ENCODE data around the gene TEC. TPM values are rescaled to one million over a fixed set of nuclear protein-coding genes. Genes with fewer than 3 reads are reported as not detected.

The TEC gene
- total RNA-seq, 2 experiments from 2014 or later: 3.6 to 4.2 TPM

DNA sequence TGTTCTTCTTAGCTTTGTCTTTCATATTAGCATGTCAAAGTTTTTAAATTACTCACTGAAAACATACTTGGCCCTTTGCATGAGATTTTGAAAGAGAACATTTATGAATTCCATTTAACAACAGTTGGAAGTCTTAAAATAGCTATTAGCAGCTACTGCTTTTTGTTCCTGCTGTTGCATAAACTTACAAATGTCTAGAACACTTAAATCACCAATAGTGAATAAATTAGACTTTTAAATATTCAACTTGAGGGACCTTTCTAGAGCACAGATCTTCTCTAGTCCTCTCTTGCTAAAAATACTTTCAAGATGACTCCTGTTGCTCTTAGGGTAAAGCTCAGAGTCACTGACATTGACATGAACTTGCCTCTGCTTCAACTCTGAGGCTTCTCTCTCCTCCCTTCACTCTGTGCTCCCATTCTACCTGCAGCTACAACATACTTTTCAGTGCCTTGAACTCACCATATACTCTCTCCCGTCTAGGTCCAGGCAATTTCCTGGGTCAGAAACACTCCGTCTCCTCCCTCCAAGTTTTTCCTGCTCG is 119.7 kb downstream of the TEC start:
- TF ChIP-seq, protein P1, sequence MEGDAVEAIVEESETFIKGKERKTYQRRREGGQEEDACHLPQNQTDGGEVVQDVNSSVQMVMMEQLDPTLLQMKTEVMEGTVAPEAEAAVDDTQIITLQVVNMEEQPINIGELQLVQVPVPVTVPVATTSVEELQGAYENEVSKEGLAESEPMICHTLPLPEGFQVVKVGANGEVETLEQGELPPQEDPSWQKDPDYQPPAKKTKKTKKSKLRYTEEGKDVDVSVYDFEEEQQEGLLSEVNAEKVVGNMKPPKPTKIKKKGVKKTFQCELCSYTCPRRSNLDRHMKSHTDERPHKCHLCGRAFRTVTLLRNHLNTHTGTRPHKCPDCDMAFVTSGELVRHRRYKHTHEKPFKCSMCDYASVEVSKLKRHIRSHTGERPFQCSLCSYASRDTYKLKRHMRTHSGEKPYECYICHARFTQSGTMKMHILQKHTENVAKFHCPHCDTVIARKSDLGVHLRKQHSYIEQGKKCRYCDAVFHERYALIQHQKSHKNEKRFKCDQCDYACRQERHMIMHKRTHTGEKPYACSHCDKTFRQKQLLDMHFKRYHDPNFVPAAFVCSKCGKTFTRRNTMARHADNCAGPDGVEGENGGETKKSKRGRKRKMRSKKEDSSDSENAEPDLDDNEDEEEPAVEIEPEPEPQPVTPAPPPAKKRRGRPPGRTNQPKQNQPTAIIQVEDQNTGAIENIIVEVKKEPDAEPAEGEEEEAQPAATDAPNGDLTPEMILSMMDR (IDR thresholded peaks at IDR 0.05): no peak
- H3K9me3 Mint-ChIP-seq: peaks cover 12% of the 10 kb centered on the region
- no peak for DNase-seq
- H3K36me3 Mint-ChIP-seq (ENCODE audit: low read depth): peaks cover 21% of the 10 kb centered on the region
- intact Hi-C loops (cut with micrococcal nuclease): no loop called here
- no peak overlapping the region for H3K4me3 Mint-ChIP-seq
- H3K27ac Mint-ChIP-seq: no peak overlapping the region
- ChIA-PET CTCF (interaction anchor here (0.8 to 2.3 kb wide), 4 partner anchors 10 to 147 kb away, joined by 3 to 9 read pairs (median 3); no protein-coding TSS in a partner anchor), POLR2A (no interaction called here)
- no peaks in the 10 kb centered on the region for H3K27me3 Mint-ChIP-seq
- no peaks in the 10 kb centered on the region for H3K4me1 Mint-ChIP-seq (ENCODE audit: low read depth)
- ATAC-seq: no peak

DNA sequence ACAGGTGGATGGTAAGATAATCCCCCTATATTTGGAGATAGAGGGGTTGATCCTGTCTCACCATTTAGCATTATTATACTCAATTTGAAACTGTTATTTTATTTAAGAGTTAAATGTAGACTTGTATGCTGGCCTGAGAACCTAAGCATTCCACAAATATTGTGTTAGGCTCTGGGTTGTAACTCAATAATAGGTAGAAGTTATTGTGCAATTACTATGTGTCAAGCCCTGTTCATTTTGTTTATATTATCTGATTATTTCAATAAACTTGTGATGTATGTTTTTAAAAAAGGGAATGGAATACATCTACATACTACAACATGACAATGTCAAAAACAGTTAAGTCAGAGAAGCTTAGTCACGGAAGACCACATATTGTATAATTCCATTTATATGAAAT is 122.0 kb downstream of the TEC start:
- Mint-ChIP-seq H3K9me3 (no peaks in the 10 kb centered on the region), H3K36me3 (ENCODE audit: low read depth) (peaks cover 6% of the 10 kb centered on the region), H3K4me1 (ENCODE audit: low read depth) (no peaks in the 10 kb centered on the region), H3K27me3 (no peaks in the 10 kb centered on the region), H3K27ac (no peak overlapping the region), H3K4me3 (no peak overlapping the region)
- ChIA-PET CTCF (no interaction called here), POLR2A (no interaction called here)
- DNase-seq (no peak), ATAC-seq (no peak)
- TF ChIP-seq, protein P1 (IDR thresholded peaks at IDR 0.05): no peak
- intact Hi-C loops (cut with micrococcal nuclease): no loop called here

DNA sequence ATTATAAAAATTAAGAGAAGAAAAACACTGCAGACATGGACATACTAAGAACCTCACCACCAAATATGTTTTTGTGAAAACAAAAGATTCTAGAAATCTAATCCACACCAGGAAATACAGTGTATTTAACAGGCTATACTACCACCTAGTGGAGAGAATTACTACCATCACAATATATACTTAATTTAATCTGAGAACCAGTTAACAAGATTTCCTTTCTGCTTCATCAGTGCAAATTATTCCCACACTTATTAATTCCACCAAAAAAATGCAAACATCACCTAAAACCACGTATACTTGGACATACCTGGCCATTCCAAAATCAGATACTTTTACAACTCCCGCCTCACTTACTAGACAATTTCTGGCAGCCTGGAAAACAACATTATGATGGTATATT is 128.6 kb downstream of the TEC start:
- TF ChIP-seq, protein P1 (IDR thresholded peaks at IDR 0.05): peak; percentile 84
- ATAC-seq: peak; percentile 40
- Mint-ChIP-seq H3K4me1 (ENCODE audit: low read depth) (peaks cover 49% of the 10 kb centered on the region), H3K36me3 (ENCODE audit: low read depth) (peaks cover 19% of the 10 kb centered on the region), H3K27ac (no peak overlapping the region), H3K27me3 (no peaks in the 10 kb centered on the region), H3K9me3 (no peaks in the 10 kb centered on the region), H3K4me3 (no peak overlapping the region)
- intact Hi-C loops (cut with micrococcal nuclease): no loop called here
- ChIA-PET CTCF (interaction anchor here (1.0 to 7.7 kb wide), 7 partner anchors 8 to 107 kb away, joined by 3 to 185 read pairs (median 13); no protein-coding TSS in a partner anchor), POLR2A (interaction anchor here (0.7 to 4.8 kb wide), 2 partner anchors 10 to 14 kb away, joined by 3 to 49 read pairs; no protein-coding TSS in a partner anchor)
- no peak for DNase-seq

DNA sequence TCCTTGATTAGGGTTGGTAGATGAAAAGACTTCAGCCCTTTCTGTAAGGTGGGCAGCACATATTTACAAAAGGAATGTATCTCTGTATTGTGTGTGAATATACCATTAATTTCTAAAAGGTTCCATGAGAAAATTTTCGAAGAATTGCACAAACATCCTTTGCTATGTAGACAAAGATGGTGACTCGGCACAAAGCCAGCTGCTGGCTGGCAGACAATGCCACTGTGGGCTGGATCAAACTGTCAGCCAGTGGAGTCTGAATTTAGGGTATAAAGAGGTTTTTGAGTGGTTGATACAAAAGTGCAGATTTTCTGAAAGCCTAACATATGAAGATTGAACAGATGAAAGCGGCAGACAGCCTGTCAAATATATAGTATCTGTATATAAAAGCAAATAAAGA is 129.9 kb downstream of the TEC start:
- Mint-ChIP-seq H3K27ac (peak overlapping the region; percentile 94), H3K9me3 (no peaks in the 10 kb centered on the region), H3K27me3 (no peaks in the 10 kb centered on the region), H3K36me3 (ENCODE audit: low read depth) (peaks cover 30% of the 10 kb centered on the region), H3K4me1 (ENCODE audit: low read depth) (peaks cover 62% of the 10 kb centered on the region), H3K4me3 (no peak overlapping the region)
- CTCF ChIA-PET: interaction anchor here (0.9 to 7.7 kb wide), 21 partner anchors 10 to 206 kb away, joined by 3 to 185 read pairs (median 5); no protein-coding TSS in a partner anchor
- peak; percentile 48 for DNase-seq
- TF ChIP-seq, protein P1 (IDR thresholded peaks at IDR 0.05): no peak
- POLR2A ChIA-PET: interaction anchor here (1.1 to 4.8 kb wide), 4 partner anchors 12 to 34 kb away, joined by 3 to 49 read pairs (median 4); no protein-coding TSS in a partner anchor
- intact Hi-C loops (cut with micrococcal nuclease): loop anchor here (2.0 to 5.0 kb wide), 2 partner anchors 15 to 203 kb away; partner anchors contain the start of gene SLAIN2
- ATAC-seq: no peak

DNA sequence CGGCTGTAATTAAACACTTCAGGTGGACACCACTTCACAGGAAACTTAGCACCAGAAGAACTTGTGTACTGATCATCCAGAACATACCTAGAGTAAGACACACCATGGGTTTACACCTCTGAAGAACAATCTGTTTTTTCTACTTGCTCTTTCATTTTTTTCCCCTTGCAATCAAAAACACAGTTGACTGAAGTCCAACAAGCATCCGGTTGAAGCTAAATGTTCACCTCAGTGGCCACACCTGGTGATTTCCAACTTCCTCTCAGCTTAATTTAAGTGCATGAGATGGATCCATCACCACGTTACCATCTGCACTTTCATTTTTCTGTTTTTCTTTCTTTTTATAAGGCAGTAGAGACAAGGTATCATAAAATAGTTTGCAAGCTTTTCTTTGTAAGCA is 130.7 kb downstream of the TEC start:
- peak; percentile 46 for ATAC-seq
- H3K27ac Mint-ChIP-seq: peak overlapping the region; percentile 94
- peak; percentile 76 for DNase-seq

More for the DNA sequence above, 130.7 kb downstream of the TEC start:
- Mint-ChIP-seq H3K9me3 (no peaks in the 10 kb centered on the region), H3K36me3 (ENCODE audit: low read depth) (peaks cover 31% of the 10 kb centered on the region), H3K4me1 (ENCODE audit: low read depth) (peaks cover 70% of the 10 kb centered on the region), H3K4me3 (peak overlapping the region; percentile 66), H3K27me3 (no peaks in the 10 kb centered on the region)
- intact Hi-C loops (cut with micrococcal nuclease): loop anchor here (2.0 to 5.0 kb wide), 2 partner anchors 14 to 203 kb away; partner anchors contain the start of gene SLAIN2
- ChIA-PET POLR2A (interaction anchor here (1.1 to 4.8 kb wide), 3 partner anchors 12 to 33 kb away, joined by 3 to 49 read pairs (median 3); no protein-coding TSS in a partner anchor), CTCF (interaction anchor here (0.9 to 7.7 kb wide), 19 partner anchors 10 to 205 kb away, joined by 3 to 185 read pairs (median 5); no protein-coding TSS in a partner anchor)
- TF ChIP-seq, protein P1 (IDR thresholded peaks at IDR 0.05): no peak
